Raji (cell line): ENCODE measurements around the gene DCLK3.

Experiments used
- POLR2A ChIP-seq: IDR thresholded peaks from 2 replicates; pipeline ENCODE4 v1.6.1; 2011; ENCODE audit warnings: low read depth, low read length, control low read depth; ENCODE audit not compliant: insufficient read depth

The DCLK3 gene

GRCh38 chr3:36707623-36708409 is 56.5 kb downstream of the DCLK3 start:
- TF ChIP-seq POLR2A: no peak

- no peak for TF ChIP-seq POLR2A
Measured at GRCh38 chr3:36705015-36705414, 59.3 kb downstream of the DCLK3 start.

- no peak for TF ChIP-seq POLR2A
Measured at GRCh38 chr3:36704280-36704679, 60.1 kb downstream of the DCLK3 start.

GRCh38 chr3:36701249-36701572 is 63.1 kb downstream of the DCLK3 start:
- no peak for TF ChIP-seq POLR2A

- TF ChIP-seq POLR2A: no peak
Measured at GRCh38 chr3:36700537-36701248, 63.7 kb downstream of the DCLK3 start.

- no peak for TF ChIP-seq POLR2A
Measured at GRCh38 chr3:36698314-36698713, 66.0 kb downstream of the DCLK3 start.

- no peak for TF ChIP-seq POLR2A
Measured at GRCh38 chr3:36697229-36698001, 66.9 kb downstream of the DCLK3 start.

GRCh38 chr3:36696799-36697198 is 67.6 kb downstream of the DCLK3 start:
- no peak for TF ChIP-seq POLR2A

- no peak for TF ChIP-seq POLR2A
Measured at GRCh38 chr3:36695769-36696137, 68.6 kb downstream of the DCLK3 start.

GRCh38 chr3:36695113-36695768 is 69.1 kb downstream of the DCLK3 start:
- no peak for TF ChIP-seq POLR2A

GRCh38 chr3:36693670-36694069 is 70.7 kb downstream of the DCLK3 start:
- no peak for TF ChIP-seq POLR2A

- TF ChIP-seq POLR2A: no peak
Measured at GRCh38 chr3:36689560-36689959, 74.8 kb downstream of the DCLK3 start.

- no peak for TF ChIP-seq POLR2A
Measured at GRCh38 chr3:36688815-36689214, 75.5 kb downstream of the DCLK3 start.

- no peak for TF ChIP-seq POLR2A
Measured at GRCh38 chr3:36686516-36686915, 77.8 kb downstream of the DCLK3 start.

GRCh38 chr3:36681867-36682266 is 82.5 kb downstream of the DCLK3 start:
- TF ChIP-seq POLR2A: no peak
